Measurements from ENCODE around the gene RPS6KB2.
A peak's percentile ranks its signal among the peaks of the same experiment; 100 is the strongest.
"Not testable (repeated sequence)": the region's sequence is repeated elsewhere in the genome, so short reads cannot be mapped to it uniquely, and the experiment has no call there.

The RPS6KB2 gene

GRCh38 chr11:67397986-67398660, 30.2 kb upstream of the RPS6KB2 start:
- DNase-seq, result no peak

- DNase-seq, result no peak
Observed at GRCh38 chr11:67398661-67399563, 29.4 kb upstream of the RPS6KB2 start.

DNA sequence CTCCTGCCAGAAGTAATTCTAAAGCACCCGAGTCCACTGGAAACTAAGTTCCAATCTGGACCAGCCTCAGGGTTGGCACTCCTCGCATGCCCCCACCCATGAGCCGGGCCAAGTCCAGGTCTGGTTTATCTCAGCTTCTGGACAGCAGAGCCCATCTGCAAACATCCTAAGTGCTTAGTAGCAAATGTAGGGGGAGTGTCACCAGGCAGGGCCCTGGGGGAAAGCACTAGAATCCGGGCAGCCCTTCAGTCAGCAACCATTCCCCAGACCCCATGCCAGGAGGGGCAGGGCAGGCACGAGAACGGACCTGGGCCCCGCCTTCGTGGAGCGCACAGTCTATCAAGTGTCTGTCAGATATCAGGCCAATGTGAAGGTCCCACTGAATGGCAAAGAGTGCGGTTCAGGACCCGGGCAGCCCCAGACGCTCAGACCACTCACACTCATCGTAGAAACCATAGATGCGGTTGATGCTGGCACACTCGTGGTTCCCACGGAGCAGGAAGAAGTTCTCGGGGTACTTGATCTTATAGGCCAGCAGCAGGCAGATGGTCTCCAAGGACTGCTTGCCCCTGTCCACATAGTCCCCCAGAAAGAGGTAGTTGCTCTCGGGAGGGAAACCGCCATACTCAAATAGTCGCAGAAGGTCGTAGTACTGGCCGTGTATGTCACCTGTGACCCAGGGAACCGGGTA, 27.9 kb upstream of the RPS6KB2 start:
- DNase-seq, result peak; percentile 50

DNA sequence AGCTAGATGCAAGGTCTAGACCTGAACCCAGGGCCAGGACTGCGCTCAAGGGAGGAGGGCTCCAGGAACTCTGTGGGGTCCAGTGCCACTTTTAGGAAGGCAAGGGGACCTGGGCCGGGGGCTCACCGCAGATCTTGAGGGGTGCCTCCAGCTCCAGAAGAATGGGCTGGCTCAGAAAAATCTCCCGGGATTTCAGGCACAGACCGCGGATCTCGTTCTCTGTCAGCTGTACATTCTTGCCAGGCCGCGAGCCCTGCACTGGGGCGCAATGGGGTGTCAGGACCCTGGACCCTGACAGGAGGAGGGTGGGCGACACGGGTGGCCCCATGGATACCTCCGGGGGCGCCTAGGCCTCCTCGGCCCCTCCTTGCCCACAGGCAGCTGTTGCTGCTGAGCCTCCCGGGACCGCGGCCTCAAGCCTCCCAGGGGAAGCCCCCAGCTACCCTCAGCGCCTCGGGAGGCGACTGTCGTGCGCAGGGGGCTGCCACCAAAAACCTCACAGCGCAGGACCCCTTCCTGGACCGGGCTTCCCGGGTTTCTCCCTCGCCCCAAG, 27.3 kb upstream of the RPS6KB2 start:
- no peak for DNase-seq

DNA sequence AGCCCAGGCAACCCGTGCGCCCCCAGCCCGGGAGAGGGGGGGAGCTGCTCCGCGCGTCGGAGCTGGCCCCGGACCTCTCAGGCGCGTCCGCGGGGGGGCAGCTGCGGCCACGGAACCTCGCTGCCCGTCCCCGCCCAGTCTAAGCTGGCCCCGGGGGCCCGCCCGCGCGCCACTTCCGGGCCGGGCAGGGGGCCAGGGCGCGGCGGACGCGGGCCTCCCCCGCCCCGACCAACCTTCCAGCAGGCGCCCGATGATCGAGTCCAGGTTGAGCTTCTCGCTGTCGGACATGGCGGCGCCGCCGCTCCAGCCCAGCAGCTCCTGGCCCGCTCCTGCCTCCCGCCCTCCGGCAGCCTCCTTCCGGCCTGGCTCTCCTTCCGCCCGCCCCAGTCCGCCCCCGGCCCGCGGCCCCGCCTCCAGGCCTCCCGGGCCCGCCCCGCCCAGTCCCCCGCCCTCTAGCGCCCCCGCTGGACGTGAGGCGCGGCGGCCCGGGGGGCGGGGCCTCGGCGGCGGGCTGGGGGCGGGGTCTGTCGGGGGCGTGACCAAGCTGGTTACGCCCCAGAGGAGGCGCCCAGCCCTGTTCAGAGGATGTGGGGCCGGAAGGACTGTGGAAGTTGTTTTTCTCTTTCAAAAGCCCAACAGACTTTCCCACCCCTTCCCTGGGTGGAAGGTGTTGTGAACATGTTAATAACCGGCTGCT, 26.7 kb upstream of the RPS6KB2 start, which contains the start of gene PPP1CA:
TSS of gene PPP1CA (minus strand) at position 364 of the 697 bp plus-strand sequence. CDS start at position 288, 76 bp downstream.
- peak; percentile 95 for DNase-seq

DNA sequence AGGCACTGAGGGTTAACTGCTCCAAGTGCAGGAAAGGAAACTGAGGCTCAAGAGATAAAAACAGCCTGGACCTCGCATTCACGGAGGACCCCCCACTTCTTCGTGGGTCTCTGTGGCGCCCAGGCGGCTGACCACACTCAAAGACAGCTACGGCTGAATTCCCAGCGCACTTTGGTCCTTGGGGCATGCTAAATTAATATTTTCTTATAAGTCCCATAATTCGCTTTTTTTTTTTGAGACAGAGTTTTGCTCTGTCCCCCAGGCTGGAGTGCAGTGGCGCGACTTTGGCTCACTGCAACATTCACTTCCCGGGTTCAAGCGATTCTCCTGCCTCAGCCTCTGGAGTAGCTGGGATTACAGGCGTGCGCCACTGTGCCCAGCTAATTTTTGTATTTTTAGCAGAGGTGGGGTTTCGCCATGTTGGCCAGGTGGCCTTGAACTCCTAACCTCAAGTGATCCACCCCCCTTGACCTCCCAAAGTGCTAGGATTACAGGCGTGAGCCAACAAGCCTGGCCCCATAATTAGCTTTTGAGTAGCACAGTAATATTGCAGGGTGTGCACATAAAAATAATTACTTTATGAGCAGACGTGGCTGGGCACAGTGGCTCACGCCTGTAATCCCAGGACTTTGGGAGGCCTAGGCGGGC, 26.0 kb upstream of the RPS6KB2 start:
- not testable (repeated sequence) for DNase-seq

DNA sequence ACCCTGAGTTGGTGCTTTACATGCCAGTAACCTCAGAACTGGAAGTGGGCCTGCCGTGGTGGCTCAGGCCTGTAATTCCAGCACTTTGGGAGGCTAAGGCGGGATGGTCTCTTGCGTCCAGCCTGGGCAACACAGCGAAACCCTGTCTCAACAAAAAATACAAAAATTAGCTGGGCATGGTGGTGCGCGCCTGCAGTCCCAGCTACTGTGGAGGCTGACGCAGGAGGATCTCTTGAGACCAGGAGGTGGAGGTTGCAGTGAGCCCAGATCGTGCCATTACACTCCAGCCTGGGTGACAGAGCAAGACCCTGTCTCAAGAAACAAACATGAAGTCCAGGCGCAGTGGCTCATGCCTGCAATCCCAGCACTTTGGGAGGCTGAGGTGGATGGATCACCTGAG, 25.2 kb upstream of the RPS6KB2 start:
- not testable (repeated sequence) for DNase-seq

DNA sequence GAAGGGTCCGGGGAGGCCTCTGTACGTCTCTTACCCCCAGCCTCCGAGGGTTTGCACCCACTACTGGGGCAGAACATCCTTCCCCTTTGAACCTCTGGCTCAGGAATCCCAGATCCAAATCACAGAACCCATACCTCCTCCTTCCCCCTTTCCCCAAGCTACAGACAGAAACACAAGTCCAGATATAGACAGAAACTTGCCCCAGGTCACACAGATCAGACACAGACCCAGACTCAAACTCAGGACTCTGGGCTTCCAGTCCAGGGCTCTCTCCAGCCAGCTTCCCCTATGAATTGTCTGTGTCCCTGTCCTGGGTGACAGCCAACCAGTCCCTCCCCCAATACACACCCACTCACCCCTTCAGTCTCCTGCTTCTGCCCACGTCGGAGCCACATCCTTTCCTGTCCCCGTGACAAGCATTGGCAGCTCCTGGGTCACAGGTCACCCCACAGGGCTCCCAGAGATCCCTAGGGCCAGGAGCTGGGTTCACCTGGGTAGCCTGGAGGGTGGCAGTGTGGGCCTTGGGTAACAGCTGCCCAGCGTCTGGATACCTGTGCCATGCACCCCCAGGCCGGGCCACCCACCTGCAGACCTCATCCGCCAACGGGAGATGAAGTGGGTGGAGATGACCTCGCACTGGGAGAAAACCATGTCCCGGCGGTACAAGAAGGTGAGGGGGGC, 23.6 kb upstream of the RPS6KB2 start:
- peak; percentile 33 for DNase-seq

- DNase-seq, result no peak
Observed at GRCh38 chr11:67405196-67405567, 23.1 kb upstream of the RPS6KB2 start.

DNA sequence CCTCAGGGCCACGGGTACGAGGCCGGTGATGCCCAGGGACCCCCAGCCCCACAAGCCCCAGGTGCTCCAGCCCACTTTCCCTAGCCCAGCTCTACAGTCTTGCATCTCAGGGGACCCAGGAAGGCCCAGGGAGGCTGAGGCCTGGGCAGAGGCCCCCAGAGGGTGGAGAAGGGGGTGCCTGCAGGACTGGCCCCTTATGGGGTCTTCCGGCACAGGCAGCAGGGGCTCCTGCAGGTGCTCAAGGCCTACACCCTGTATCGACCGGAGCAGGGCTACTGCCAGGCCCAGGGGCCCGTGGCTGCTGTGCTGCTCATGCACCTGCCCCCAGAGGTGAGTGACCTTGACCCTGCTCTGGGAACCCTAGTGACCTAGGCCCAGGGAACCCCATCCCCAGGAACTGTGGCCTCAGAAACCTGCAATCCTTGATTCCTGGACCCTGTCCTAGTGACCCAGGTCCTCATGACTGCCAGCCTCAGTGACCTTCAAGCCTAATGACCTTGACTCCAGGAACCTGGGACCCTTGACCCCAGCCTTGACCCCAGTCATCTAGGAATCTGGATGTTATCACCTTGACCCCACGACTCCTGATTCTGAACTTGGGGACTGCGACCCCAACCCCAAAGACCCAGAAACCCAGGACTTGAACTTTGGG, 22.5 kb upstream of the RPS6KB2 start:
- no peak for DNase-seq

GRCh38 chr11:67406420-67406968, 21.8 kb upstream of the RPS6KB2 start:
- DNase-seq, result no peak

DNA sequence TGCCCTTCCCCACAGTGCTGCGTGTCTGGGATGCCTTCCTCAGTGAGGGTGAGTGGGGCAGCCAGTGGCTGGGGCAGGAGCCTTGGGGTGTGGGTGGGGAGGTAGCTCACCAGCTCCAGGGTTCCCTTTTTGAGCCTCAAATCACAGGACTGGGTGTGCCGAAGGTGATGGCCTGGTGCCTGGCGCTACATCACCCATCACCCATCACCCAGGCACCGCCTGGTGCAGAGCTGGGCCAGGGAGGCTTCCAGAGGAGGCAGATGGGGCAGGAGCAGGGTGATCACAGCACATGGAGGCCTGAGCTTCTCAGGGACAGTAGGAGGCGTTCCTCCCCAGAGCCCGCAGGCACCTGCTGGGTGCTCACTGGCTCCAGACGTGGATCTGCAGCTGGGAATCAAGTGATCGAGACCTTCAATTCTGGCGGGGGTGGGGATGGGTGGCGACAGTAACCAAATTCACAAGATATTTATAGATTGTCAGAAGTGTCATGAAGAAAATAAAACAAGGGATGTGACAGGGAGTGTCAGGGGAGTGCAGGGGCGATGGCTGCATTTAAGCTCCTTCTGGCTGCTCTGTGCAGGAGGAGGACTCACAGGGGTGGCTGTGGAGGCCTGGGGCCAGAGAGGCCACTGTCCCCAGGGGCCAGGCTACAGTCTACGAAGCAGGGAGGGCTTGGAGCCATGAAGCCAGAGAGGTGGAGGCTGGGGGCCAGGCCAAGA, 21.2 kb upstream of the RPS6KB2 start:
- no peak for DNase-seq

DNA sequence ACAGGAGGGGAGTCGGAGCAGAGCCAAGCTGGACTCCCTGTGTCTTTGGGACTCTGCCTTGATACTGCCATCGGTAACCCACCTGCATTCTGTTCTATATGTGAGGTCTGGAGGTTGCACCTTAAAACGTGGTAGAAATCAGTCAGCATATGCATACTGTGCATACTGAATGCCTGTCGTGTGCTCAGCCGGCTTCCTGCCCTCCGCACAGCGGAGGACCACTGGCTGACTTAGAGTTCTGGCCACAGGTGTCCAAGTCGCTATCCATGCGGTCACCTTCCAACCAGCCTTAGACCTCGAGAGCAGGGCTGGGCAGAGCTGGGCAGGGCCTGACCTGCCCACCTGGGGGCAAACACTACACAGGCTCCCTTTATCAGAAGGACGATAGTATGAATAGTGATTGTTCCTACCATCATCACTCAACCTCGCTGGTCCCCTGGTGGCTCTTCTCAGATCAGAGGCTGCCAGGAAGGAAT, 20.6 kb upstream of the RPS6KB2 start:
- no peak for DNase-seq

- peak; percentile 73 for DNase-seq
Observed at GRCh38 chr11:67408437-67409200, 19.7 kb upstream of the RPS6KB2 start.

GRCh38 chr11:67409261-67409666, 19.0 kb upstream of the RPS6KB2 start:
- DNase-seq, result peak; percentile 67

DNA sequence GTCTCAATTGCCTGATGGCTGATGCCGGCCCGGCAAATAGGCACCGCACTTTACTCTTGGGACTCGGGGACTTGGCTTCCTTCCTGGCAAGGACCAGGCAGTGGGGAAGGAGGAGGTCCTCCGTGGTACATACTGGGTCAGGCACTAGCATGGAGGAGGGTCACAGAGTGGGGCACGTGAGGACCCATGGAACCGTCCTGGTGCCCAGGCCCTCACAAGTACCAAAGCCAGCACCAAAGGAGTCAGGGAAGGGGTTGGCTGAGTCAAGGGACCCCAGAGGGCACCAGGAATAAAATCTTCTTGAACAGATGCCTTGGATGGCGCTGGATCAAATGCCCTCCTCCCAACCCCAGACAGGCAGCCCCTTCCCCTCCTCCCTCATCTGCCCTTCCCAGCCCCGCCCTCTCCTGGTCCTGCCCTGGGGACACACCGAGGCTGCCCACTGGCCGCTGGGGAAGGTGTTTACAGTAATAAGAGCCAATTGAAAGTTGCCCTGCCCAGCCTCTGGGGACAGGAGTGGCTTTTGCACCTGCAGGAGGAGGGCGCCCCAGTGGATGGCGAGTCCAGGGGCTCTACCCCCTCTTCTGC, 18.4 kb upstream of the RPS6KB2 start:
- DNase-seq, result no peak

- DNase-seq, result no peak
Observed at GRCh38 chr11:67410369-67410831, 17.9 kb upstream of the RPS6KB2 start.

Measured in hematopoietic multipotent progenitor cell treated with erythropoietin and hydrocortisone succinate and interleukin-3 and kit ligand, for 6 days (in vitro differentiated cells).